Measurements from ENCODE around the gene HRK. TPM values are rescaled to one million over a fixed set of nuclear protein-coding genes. Genes with fewer than 3 reads are reported as not detected.
A peak's percentile ranks its signal among the peaks of the same experiment; 100 is the strongest.

Gene HRK
- total and polyA plus RNA-seq, 9 of the 15 experiments (the other 6 are each of a cell fraction or from before 2014, with no cell fraction given) = 0.01 to 0.05 (median 0.04) TPM; not detected in 6

GRCh38 chr12:116892349-116893140, 11.3 kb upstream of the HRK start:
- H3K9me3 ChIP-seq (replicated peaks; ENCODE audit: control insufficient read depth, insufficient read depth, low read depth, low read length) = no peaks in the 10 kb centered on the region
- peak; percentile 87 for FAIRE-seq
- TF ChIP-seq SPI1 (IDR thresholded peaks at IDR 0.05; ENCODE audit: borderline replicate concordance, low read depth, low read length) = no peak
- no peak for TF ChIP-seq SIN3A (IDR thresholded peaks at IDR 0.05; ENCODE audit: borderline replicate concordance in 2 of 2, control insufficient read depth in 1 of 2, low read depth in 2 of 2, low read length in 2 of 2)
- TF ChIP-seq HIVEP1 (CRISPR knock-in tag; IDR thresholded peaks at IDR 0.05) = no peak
- no peak for TF ChIP-seq SAFB (IDR thresholded peaks at IDR 0.05; ENCODE audit: borderline replicate concordance, low read depth, low read length)
- TF ChIP-seq SNRNP70 (optimal IDR thresholded peaks at IDR 0.05; ENCODE audit: low read depth, low read length) = no peak
- no peak for TF ChIP-seq ZNF282 (CRISPR knock-in tag; IDR thresholded peaks at IDR 0.05)
- TF ChIP-seq YBX1 (IDR thresholded peaks at IDR 0.05) = no peak
- TF ChIP-seq KLF13 (tag; IDR thresholded peaks at IDR 0.05; ENCODE audit: borderline replicate concordance, low read depth) = no peak
- no peak for TF ChIP-seq CXXC5 (CRISPR knock-in tag; IDR thresholded peaks at IDR 0.05)
- no peak for TF ChIP-seq NCOA2 (IDR thresholded peaks at IDR 0.05; ENCODE audit: partially characterized antibody in 2 of 2)
- TF ChIP-seq GTF2A2 (tag; IDR thresholded peaks at IDR 0.05) = no peak
- TF ChIP-seq HNRNPUL1 (IDR thresholded peaks at IDR 0.05; ENCODE audit: low read length) = no peak
- TF ChIP-seq ZNF274 (IDR thresholded peaks at IDR 0.05; ENCODE audit: borderline replicate concordance, low read depth, low read length) = no peak
- no peak for TF ChIP-seq RNF2 (IDR thresholded peaks at IDR 0.05)
- TF ChIP-seq SREBF2 (CRISPR knock-in tag; IDR thresholded peaks at IDR 0.05) = no peak
- no peak for TF ChIP-seq GTF2F1 (IDR thresholded peaks at IDR 0.05; ENCODE audit: low read depth, low read length)
- no peak for TF ChIP-seq ZNF436 (CRISPR knock-in tag; IDR thresholded peaks at IDR 0.05)
- TF ChIP-seq JUNB (CRISPR knock-in tag; conservative IDR thresholded peaks at IDR 0.05) = no peak
- TF ChIP-seq, protein P1, sequence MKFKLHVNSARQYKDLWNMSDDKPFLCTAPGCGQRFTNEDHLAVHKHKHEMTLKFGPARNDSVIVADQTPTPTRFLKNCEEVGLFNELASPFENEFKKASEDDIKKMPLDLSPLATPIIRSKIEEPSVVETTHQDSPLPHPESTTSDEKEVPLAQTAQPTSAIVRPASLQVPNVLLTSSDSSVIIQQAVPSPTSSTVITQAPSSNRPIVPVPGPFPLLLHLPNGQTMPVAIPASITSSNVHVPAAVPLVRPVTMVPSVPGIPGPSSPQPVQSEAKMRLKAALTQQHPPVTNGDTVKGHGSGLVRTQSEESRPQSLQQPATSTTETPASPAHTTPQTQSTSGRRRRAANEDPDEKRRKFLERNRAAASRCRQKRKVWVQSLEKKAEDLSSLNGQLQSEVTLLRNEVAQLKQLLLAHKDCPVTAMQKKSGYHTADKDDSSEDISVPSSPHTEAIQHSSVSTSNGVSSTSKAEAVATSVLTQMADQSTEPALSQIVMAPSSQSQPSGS (CRISPR knock-in tag; IDR thresholded peaks at IDR 0.05) = no peak
- no peak for TF ChIP-seq CCNT2 (IDR thresholded peaks at IDR 0.05; ENCODE audit: borderline replicate concordance, extremely low read depth, insufficient read length, low read depth, low read length)
- no peak for TF ChIP-seq ZNF717 (CRISPR knock-in tag; IDR thresholded peaks at IDR 0.05)
- TF ChIP-seq PML (IDR thresholded peaks at IDR 0.05; ENCODE audit: low read length) = no peak
- TF ChIP-seq ADNP (tag; IDR thresholded peaks at IDR 0.05) = no peak
- no peak for TF ChIP-seq SLC30A9 (CRISPR knock-in tag; IDR thresholded peaks at IDR 0.05)
- peak; percentile 49 for TF ChIP-seq MAFG (tag; conservative IDR thresholded peaks at IDR 0.05)

More at GRCh38 chr12:116892349-116893140, 11.3 kb upstream of the HRK start:
- Histone ChIP-seq H3K27ac (ENCODE audit: extremely low read depth, low read depth, low read length) (no peak overlapping the region), H3K27me3 (ENCODE audit: control insufficient read depth in 2 of 2, insufficient read depth in 2 of 2, low read length in 2 of 2) (peaks cover 10 to 12% of the 10 kb centered on the region in 2 experiments; a peak in 4 of 5 replicates), H3K4me3 (0 out of 2 replicates have a peak overlapping the region, but pooled peaks have one; percentile 10), H3K4me2 (ENCODE audit: insufficient read depth, low read length) (peak overlapping the region; percentile 57), H3K9me1 (ENCODE audit: control insufficient read depth, insufficient read depth, low read length) (no peaks in the 10 kb centered on the region), H2AFZ (ENCODE audit: low read depth, low read length) (peak overlapping the region; percentile 69), H3K9ac (ENCODE audit: insufficient read depth in 1 of 2, low read depth in 2 of 2, low read length in 2 of 2) (no peak overlapping the region), H3K4me1 (replicated peaks in 1 of 2; ENCODE audit: control insufficient read depth in 2 of 2, insufficient read depth in 2 of 2, low read length in 2 of 2) (peaks cover 0 to 6% of the 10 kb centered on the region in 2 experiments; a peak in 2 of 5 replicates), H3K79me2 (ENCODE audit: control insufficient read depth, insufficient read depth, low read length) (no peaks in the 10 kb centered on the region), H4K20me1 (replicated peaks; ENCODE audit: control insufficient read depth, insufficient read depth, low read length) (no peaks in the 10 kb centered on the region), H3K36me3 (ENCODE audit: control insufficient read depth, insufficient read depth, low read length) (no peaks in the 10 kb centered on the region)
- ChIA-PET POLR2A (interaction anchor here (0.6 to 1.4 kb wide), 6 partner anchors 11 to 219 kb away, joined by 3 to 7 read pairs (median 3); no protein-coding TSS in a partner anchor), CTCF (ENCODE audit: low intra/inter-chr PET ratio) (no interaction called here)
- intact Hi-C loops (cut with micrococcal nuclease) (no loop called here), in situ Hi-C loops (cut with MboI) (no loop called here)
- ATAC-seq (peak; percentile 93), DNase-seq (ENCODE audit: extremely low read depth in 1 of 4, low spot score in 3 of 4) (peak in 1 of 4 experiments; percentile 45)
- WGBS (ENCODE audit: insufficient coverage, low coverage, missing lambda C conversion rate) = 10% methylated on average over 12 of the region's 12 CpGs
- BruUV-seq (replicated peaks) = no TSS peak
